Measurements from ENCODE around the gene URI1.
A peak's percentile ranks its signal among the peaks of the same experiment; 100 is the strongest.

DNA sequence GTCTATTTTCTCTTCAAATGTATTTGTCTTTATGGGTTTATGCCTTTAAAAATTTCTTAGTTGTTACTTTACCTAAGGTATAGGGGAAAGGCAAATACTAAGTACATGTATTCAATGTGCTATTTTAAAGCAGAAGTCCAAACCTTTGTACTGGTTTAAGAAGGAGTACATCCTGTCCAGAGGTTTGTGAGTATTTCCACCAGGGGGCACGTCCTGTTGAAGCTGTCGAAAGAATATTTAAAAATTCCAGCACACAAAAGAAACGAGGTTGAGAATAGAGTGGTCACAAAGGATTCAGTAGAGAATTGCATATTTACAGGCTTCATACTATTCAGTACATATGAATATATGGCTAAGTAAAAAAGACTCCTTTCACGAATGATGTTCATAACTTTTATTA is 59.8 kb downstream of the URI1 start:
- TF ChIP-seq, protein P1, sequence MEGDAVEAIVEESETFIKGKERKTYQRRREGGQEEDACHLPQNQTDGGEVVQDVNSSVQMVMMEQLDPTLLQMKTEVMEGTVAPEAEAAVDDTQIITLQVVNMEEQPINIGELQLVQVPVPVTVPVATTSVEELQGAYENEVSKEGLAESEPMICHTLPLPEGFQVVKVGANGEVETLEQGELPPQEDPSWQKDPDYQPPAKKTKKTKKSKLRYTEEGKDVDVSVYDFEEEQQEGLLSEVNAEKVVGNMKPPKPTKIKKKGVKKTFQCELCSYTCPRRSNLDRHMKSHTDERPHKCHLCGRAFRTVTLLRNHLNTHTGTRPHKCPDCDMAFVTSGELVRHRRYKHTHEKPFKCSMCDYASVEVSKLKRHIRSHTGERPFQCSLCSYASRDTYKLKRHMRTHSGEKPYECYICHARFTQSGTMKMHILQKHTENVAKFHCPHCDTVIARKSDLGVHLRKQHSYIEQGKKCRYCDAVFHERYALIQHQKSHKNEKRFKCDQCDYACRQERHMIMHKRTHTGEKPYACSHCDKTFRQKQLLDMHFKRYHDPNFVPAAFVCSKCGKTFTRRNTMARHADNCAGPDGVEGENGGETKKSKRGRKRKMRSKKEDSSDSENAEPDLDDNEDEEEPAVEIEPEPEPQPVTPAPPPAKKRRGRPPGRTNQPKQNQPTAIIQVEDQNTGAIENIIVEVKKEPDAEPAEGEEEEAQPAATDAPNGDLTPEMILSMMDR (IDR thresholded peaks at IDR 0.05): peak in 1 of 12 donors; percentile 7
- TF ChIP-seq POLR2A (IDR thresholded peaks at IDR 0.05): no peak
